Esophagus (tissue), 2 donors: ENCODE results near the gene CCDC182. TPM values are rescaled to one million over a fixed set of nuclear protein-coding genes. Genes with fewer than 3 reads are reported as not detected.

Experiments
- H3K27ac ChIP-seq, 2 donors: one replicate each; pipeline ENCODE4 v1.5.1; 2013; ENCODE audit warnings: low read depth in 2 of 2, mild to moderate bottlenecking in 2 of 2, inconsistent platforms in 1 of 2, low read length in 1 of 2, moderate library complexity in 1 of 2
- H3K27me3 ChIP-seq, 2 donors: one replicate each; pipeline ENCODE4 v1.6.1; 2013; ENCODE audit warnings: low read length in 2 of 2, control low read depth in 1 of 2, mild to moderate bottlenecking in 1 of 2; ENCODE audit not compliant: insufficient read depth in 2 of 2, control insufficient read depth in 1 of 2
- H3K36me3 ChIP-seq, 2 donors: one replicate each; pipeline ENCODE4 v1.6.1; 2013; ENCODE audit warnings: low read length in 1 of 2; ENCODE audit not compliant: control insufficient read depth in 2 of 2, insufficient read depth in 2 of 2
- H3K4me1 ChIP-seq, 2 donors: one replicate each; pipeline ENCODE4 v1.6.1; 2013; ENCODE audit warnings: low read length in 1 of 2; ENCODE audit not compliant: control insufficient read depth in 2 of 2, insufficient read depth in 2 of 2
- H3K4me3 ChIP-seq, 2 donors: one replicate each; pipeline ENCODE4 v1.5.1; 2013; ENCODE audit warnings: low read length in 2 of 2, mild to moderate bottlenecking in 2 of 2, low read depth in 1 of 2, moderate library complexity in 1 of 2
- H3K9me3 ChIP-seq, 2 donors: one replicate each; pipeline ENCODE4 v1.6.1; 2013; ENCODE audit warnings: mild to moderate bottlenecking in 2 of 2, low read depth in 1 of 2, low read length in 1 of 2, moderate library complexity in 1 of 2; ENCODE audit not compliant: control insufficient read depth in 2 of 2, insufficient read depth in 1 of 2
- WGBS, 2 donors: extraction: QIAGEN DNeasy Blood & Tissue Kit; methylation state at CpG; one replicate each; pipeline ENCODE4 v1.1.7; 2013; 5-methylcytosine and 5-hydroxymethylcytosine counted together
- polyA plus RNA-seq, 2 donors: library from polyadenylated mRNA; stranded (reverse); fragments of 200-250 nt; gene quantifications; one replicate each; pipeline ENCODE4 v1.2.3, GENCODE V29; 2013
- donor health status: healthy with polysubstance abuse.
- donor health status: Bipolar disorder and iron deficiency.

The CCDC182 gene
- polyA plus RNA-seq, 2 donors: not detected

DNA sequence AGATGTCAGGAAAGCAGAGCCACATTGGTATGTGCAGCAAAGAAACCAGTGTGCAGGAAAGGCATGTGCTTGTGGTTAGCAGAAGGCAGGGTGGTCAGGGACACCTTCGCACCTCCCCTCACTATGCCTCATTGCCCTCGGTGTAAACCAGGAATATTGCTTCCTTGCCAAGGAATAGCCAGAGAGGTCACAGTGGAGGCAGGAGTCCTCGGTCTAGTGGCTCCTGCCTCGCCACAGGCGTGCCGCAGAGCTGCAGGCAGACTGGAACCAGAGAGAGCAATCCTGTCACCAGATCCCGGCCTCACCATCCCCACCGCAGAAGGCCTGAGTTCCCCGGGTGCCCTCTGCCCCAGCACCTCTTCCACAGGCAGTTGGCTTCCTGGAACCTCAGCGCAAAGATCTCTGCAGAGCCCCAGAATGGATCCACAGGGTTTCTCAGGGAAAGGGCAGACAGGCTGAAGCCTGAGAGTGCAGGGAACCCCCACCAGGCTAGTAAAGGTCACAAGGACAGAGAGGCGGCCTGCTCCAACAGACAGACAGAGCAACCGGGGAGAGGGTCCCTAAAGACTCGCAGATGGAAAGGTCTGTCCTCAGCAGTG, 21.6 kb downstream of the CCDC182 start:
- H3K36me3 ChIP-seq: no peaks in the 10 kb centered on the region
- WGBS, 2 donors: 86 to 87% methylated on average over 13 of the region's 13 CpGs
- no peak overlapping the region for H3K27ac ChIP-seq
- H3K4me3 ChIP-seq: no peak overlapping the region
- H3K4me1 ChIP-seq: no peaks in the 10 kb centered on the region
- H3K27me3 ChIP-seq: no peaks in the 10 kb centered on the region
- H3K9me3 ChIP-seq: no peaks in the 10 kb centered on the region

DNA sequence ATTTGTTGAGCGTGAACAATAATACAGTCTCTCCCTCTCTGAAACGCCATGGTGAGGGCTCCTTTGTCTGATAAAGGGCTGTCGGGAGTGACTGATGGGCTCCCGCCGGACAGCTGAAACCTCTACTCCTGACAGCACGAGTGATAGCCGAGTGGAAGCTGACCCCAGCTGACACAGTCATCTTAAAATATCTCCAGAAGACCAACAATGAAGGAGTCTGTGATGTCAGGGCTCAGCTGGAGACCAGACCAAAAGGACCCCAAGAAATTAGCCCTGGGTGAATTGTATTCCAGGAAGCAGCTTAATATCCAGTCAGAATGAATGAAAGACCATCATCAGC, 22.4 kb downstream of the CCDC182 start:
- H3K27ac ChIP-seq: no peak overlapping the region
- H3K9me3 ChIP-seq: no peaks in the 10 kb centered on the region
- H3K4me1 ChIP-seq: no peaks in the 10 kb centered on the region
- H3K36me3 ChIP-seq: no peaks in the 10 kb centered on the region
- 82 to 86% methylated on average over 7 of the region's 7 CpGs for WGBS, 2 donors
- no peaks in the 10 kb centered on the region for H3K27me3 ChIP-seq
- no peak overlapping the region for H3K4me3 ChIP-seq

DNA sequence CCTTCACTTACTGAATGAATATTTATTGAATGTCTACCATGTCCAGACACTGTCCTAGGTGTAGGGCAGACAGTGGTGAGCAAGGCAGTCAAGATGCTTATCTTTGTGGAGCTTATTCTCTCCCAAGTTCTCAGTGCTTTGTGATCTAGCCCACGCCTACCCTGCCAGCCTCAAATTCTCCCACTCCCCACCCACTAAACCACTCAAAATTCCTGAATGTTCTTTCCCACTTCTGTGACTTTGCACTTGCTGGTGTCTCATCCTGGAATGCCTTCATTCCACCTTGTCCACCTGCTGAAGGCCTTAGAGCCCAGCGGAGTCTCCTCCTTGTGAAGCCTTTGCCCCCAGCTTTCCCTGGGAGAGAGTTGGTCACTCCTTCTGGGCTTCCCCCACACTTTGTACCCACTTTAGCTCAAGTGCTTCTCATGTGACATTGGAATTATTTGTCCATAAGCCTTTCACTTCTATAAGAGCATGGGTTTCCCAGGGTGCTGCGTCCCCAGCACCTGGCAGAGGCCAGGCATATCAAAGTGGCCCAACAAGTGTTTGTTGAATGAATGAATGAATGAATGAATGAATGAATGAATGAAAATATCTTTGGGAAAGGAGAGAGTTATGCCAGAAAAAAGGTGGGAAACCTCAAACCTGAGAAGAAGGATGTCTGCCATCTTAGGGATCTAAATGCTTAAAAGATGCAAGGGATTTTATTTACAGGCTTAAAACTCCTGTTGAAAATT, 23.0 kb downstream of the CCDC182 start:
- whole genome bisulfite sequencing, 2 donors: 91 to 92% methylated on average over 3 of the region's 3 CpGs
- Histone ChIP-seq H3K4me3 (no peak overlapping the region), H3K27me3 (no peaks in the 10 kb centered on the region), H3K27ac (no peak overlapping the region), H3K36me3 (no peaks in the 10 kb centered on the region), H3K4me1 (no peaks in the 10 kb centered on the region), H3K9me3 (no peaks in the 10 kb centered on the region)

DNA sequence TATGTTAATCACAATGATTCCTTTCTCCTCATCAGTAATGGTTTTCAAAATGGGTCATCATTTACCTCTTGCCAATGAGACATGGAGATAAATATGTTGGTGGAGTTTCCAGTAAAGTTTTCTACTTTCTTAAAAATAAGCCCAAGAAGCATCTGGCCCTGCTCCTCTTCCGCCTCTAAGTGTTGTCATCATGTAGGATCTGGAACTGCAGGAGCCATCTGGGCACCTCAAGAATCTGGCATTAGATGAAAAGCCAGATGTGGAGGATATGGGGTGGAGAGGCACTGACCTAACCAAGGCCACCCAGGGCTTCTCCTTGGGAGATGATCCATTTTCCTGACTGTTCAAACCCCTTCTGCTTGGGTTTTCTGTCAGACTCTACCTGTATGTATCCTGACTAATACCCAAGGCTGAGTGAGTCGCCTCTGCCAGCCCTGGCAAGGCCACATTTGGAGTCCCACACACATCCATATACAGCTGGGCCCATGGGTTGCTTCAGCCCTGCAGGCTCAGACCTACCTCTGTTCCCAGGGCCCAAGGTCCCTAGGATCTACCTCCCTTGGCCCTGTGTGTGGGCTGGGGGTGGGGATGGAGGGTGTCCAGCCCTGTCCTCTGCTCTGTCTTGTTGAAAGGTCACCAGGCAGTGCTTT, 24.6 kb downstream of the CCDC182 start:
- H3K4me1 ChIP-seq: no peaks in the 10 kb centered on the region
- no peaks in the 10 kb centered on the region for H3K36me3 ChIP-seq
- H3K27ac ChIP-seq: no peak overlapping the region
- H3K4me3 ChIP-seq: no peak overlapping the region
- H3K27me3 ChIP-seq: no peaks in the 10 kb centered on the region
- WGBS, 2 donors: 87 to 89% methylated on average over 2 of the region's 2 CpGs
- no peaks in the 10 kb centered on the region for H3K9me3 ChIP-seq

DNA sequence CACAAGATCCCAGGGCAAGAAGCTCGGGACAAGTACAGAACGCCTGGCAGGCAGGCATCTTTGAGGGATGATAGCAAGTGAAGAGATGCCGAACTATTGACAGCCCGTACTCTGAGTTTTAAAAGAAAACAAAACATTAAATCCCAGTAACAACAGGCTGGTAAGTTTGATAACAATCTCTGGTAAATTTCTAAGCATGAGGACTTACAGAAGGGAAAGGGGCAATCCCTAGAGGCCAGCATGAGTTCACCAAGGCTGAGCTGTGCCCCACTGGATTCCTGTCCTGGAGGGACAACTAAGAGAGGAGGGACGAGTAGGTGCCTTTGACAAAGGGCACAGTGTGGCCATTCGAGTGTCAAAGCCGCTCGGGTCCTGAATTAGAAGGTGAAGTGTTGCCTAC, 26.2 kb downstream of the CCDC182 start:
- no peak overlapping the region for H3K27ac ChIP-seq
- H3K4me3 ChIP-seq: no peak overlapping the region
- 85 to 86% methylated on average over 8 of the region's 8 CpGs for WGBS, 2 donors
- no peaks in the 10 kb centered on the region for H3K9me3 ChIP-seq
- H3K4me1 ChIP-seq: no peaks in the 10 kb centered on the region
- H3K36me3 ChIP-seq: no peaks in the 10 kb centered on the region
- H3K27me3 ChIP-seq: no peaks in the 10 kb centered on the region

DNA sequence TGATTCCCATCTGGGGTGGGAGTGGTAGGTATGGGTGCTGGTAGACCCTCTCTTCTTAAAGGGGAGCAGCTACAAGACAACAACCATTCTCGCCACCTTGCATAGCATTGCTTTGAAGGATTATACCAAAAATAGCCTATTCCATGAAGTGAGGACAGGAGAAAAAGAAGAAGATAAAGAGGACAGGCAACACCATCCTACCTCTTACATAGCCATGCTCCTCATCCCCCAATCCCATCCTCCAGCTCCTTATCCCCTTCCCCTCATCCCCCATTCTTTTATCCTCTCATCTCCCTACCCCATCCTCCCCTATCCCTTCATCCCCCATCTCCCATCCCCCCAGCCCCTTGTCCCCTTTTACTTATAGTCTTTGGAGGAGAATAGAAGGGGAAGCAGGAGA, 29.1 kb downstream of the CCDC182 start:
- no peaks in the 10 kb centered on the region for H3K4me1 ChIP-seq
- no peak overlapping the region for H3K4me3 ChIP-seq
- no peaks in the 10 kb centered on the region for H3K36me3 ChIP-seq
- no peaks in the 10 kb centered on the region for H3K9me3 ChIP-seq
- no peak overlapping the region for H3K27ac ChIP-seq
- WGBS, 2 donors: 83 to 88% methylated on average over 1 of the region's 1 CpG
- no peaks in the 10 kb centered on the region for H3K27me3 ChIP-seq

DNA sequence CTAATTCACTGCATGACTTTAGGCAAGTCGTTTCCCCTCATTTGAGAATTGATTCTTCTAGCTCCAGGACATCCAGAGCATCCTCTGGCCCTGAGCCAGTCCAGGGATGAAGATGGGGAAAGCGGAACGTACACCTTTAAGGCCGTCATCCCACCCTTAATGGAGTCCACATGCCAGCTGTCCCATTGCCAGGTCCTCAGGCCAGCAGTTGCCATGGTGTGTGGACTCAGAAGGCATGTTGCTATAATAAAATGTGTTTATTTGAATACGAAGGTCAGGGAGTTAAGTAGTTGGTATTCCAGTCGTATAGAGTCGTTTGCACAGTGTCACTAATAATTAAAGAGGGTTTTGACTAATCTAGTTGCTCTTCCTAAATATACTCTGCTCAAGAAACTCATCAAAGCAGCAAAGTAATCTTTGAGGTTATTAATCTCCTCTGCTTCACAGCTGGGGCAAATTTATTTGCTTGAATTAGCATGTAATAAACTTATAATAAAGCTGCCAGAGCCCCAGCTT, 30.4 kb downstream of the CCDC182 start:
- WGBS, 2 donors: 25 to 31% methylated on average over 7 of the region's 7 CpGs
- no peaks in the 10 kb centered on the region for H3K4me1 ChIP-seq
- no peak overlapping the region for H3K27ac ChIP-seq
- no peaks in the 10 kb centered on the region for H3K9me3 ChIP-seq
- H3K27me3 ChIP-seq: no peaks in the 10 kb centered on the region
- H3K4me3 ChIP-seq: no peak overlapping the region
- no peaks in the 10 kb centered on the region for H3K36me3 ChIP-seq

DNA sequence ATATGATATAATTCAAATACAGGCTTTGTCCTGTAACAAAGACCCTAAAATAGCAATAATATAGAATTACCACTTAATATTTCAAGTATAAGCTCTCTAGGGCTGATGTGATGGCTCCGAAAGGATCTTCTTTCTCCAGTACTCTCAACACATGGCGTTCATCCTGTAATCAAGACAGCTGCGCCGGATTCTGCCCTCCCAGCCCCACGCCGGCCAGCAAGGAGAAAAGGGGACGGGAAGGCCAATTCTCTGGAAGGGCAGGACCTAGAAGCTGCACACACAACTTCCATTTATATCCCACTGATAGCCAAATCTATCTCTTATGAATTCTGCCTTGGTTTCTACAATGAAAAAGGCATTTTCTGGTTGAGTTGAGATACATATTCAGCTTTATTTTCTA, 32.0 kb downstream of the CCDC182 start:
- Histone ChIP-seq H3K9me3 (no peaks in the 10 kb centered on the region), H3K4me3 (no peak overlapping the region), H3K27ac (no peak overlapping the region), H3K36me3 (no peaks in the 10 kb centered on the region), H3K27me3 (no peaks in the 10 kb centered on the region), H3K4me1 (no peaks in the 10 kb centered on the region)
- 85 to 88% methylated on average over 7 of the region's 7 CpGs for WGBS, 2 donors

DNA sequence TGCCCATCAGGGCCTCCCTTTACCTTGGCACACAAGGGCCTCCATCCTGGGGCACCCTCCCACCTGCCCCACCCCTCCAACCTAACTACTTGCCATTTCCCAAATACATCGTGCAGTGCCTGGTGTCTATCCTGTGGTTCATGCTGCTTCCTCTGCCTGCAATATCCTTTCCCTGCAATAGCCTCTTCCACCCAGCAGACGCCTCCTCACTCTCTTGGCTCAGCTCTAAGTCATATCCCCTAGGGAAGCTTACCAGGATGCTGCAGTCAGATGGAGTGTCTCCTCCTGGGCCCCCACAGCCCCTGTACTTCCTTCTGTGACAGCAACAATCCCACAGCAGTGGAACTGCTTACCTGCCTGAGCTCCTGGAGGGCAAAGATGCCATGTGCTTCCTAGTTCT, 36.7 kb downstream of the CCDC182 start:
- 61 to 74% methylated on average over 2 of the region's 2 CpGs for WGBS, 2 donors

More for the DNA sequence above, 36.7 kb downstream of the CCDC182 start:
- Histone ChIP-seq H3K36me3 (no peaks in the 10 kb centered on the region), H3K9me3 (no peaks in the 10 kb centered on the region), H3K4me1 (no peaks in the 10 kb centered on the region), H3K27ac (no peak overlapping the region), H3K4me3 (no peak overlapping the region), H3K27me3 (no peaks in the 10 kb centered on the region)
